HG02642 (cell line): ENCODE results near the gene PDGFD.
A peak's percentile ranks its signal among the peaks of the same experiment; 100 is the strongest.

Experiments used
- ATAC-seq: cut with Tn5 transposase; IDR thresholded peaks from one replicate; pipeline ENCODE4 v1.9.1; 2021; ENCODE audit warnings: mild to moderate bottlenecking; ENCODE audit not compliant: unreplicated experiment, poor library complexity

The PDGFD gene

DNA sequence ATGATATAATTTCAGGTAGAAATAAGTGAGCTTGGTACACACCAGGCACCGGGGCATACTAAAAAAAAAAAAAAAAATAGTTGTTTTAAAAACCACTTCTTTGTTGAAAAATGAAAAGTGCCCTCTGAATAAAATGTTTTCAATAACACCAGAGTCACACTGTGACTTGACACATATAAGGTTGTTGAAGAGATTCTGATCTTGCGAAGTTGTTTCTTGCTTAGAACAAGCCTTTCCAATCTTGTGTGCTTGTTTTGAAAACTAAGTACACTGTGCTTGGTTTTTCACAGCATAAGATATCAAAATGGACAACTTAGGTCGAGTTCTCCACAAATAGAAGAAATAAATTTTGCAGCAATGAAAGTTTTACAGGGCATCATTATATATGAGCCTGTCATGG is 17.0 kb downstream of the PDGFD start:
- ATAC-seq: no peak

DNA sequence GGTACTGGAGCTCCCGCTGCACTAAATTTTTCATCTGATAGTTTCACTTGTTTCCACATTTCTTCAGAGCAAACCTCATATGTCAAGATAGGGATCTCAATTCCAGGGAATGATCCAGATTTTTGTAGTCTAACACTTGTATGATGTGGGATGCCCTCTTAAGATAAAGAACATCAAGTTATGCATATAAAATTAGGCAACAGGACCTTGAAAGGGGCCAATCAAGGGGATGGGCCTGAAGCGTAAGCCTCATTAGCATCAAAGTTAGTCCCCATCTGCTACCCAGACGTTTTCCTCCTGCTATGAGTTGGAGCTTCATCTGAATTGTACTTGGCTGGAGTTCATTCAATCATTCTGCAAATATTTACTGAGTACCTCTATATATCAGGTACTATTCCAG is 17.5 kb downstream of the PDGFD start:
- no peak for ATAC-seq

GRCh38 chr11:104145062-104145461 is 18.9 kb downstream of the PDGFD start:
- no peak for ATAC-seq

DNA sequence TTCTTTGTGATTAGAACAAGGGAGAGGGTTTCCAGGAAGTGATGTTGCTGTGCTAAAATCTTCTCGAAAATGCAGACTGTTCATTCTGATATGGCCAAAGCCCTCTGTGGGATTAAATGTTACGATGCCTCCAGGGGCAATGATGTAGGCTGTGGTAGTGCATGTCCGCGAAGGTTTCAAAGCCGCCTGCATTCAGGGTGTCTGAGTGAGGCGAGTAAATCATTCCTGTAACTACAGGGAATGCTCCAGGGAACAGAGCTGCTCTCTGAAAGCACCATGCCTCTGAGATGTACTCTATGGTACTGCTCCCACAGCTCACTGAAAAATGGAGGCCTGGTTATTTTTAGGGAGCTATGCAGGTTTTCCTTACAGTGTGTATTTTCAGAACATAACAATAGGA is 21.2 kb downstream of the PDGFD start:
- no peak for ATAC-seq

DNA sequence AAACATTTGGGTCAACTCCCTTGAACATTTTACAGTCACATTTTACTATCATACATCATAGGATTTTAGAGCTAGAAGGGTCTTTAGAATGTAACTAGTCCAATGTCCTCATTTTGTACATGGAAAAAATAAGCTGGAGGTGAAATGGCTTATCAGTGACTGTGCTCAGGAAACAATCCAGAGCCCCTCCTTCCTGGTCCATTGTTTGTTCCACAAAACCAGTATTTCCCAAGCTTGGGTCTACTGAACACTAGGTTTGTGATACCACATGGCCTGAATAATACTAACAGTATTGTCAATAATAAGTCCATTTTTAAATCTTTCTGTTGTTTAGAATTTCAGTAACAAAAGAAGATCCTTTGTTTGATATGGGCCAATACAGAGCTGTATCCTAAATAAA is 27.1 kb downstream of the PDGFD start:
- ATAC-seq: no peak

DNA sequence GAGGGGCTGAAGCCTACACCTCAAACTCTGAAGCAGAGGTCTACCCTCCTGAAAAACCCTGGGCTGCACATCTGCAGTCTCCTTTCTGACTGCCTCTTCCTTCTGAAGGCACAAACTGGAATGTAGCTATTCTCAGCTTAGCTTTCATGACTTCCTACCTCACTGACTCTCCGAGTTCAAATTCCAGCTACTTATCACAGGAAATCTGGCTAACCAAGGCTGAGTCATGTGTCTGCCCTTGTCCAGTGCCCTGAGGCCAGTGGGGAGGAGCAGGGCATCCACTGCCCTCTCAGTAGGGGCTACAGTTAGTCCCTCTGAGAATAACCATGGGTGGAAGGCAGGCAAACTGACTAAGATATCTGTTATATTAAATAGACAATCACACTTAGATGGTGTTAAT is 29.2 kb downstream of the PDGFD start:
- no peak for ATAC-seq

DNA sequence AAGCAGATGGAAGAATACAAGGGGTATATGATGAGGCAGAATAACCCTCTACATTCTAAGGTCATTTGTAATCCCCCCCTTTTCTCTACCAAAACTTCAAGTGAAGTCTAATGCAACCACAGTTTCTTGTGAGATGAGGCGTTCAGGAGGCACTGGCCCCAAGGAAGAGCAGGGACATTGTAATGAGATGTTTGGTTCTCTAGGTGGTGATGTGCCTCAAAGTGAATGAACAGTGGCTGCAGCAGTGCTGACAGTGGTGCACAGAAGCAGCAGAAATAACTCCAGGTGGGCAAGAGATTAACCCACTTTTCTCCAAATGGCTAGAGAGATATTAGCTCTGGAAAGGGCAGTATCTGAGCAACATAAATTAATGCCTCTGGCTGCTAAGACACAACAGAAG is 33.8 kb downstream of the PDGFD start:
- no peak for ATAC-seq

DNA sequence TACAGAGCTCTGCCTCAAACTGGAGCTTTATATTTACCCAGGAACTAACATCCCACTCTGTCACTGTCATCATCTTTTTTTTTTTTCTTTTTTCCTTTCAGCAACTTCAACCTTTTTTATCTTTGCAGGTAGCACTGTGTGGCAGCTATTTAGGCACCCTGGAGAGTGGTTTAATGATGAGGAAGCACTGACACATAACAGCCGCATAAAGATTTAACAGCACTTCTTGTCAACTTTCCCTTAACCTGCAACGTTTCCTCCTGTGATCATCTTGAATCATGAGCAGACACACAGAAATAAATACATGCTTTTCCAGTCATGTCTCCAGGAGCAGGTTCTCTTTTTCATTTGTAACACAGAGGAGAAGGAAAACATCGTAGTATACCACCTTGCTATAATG is 34.8 kb downstream of the PDGFD start:
- no peak for ATAC-seq

GRCh38 chr11:104127828-104128227 is 36.1 kb downstream of the PDGFD start:
- ATAC-seq: no peak

DNA sequence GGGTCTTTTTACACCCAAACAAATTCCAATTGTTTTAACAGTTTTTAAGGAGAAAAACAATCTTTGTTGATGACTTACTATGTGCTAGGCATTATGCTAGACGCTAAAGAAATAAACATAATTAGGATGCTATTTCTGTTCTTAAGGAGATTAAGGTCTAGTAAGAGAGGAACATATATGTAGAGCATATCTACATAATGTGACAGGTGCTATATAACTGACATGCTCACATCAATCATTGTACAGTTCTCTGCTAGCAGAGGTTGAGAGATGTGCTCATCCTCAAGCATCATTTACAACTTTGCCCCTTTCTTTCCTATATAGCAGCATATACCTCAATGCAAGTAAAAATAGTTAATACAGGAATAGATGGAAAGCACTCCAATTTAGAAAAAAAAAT is 37.5 kb downstream of the PDGFD start:
- ATAC-seq: no peak

- peak; percentile 65 for ATAC-seq
These were observed 39.0 kb downstream of the PDGFD start for GRCh38 chr11:104124979-104125378.

DNA sequence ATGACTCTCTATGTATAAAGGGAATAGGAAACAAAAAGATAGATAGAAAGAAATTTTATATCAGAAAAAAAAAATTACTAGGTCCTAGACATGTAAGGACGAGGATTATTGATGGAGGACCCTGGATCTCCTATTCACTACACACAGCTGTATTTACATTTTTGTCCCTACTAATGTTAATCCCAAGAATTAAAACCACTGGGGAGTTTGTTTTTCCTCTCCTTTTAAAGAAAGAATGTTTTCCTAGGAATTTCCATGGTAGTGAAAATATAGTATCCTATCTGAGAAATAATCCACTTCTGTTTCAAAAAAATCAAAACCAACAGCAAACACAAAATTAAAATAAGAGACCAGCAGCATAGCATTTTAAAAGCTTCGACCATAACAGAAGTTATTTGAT is 41.1 kb downstream of the PDGFD start:
- ATAC-seq: no peak

GRCh38 chr11:104122011-104122635 is 41.8 kb downstream of the PDGFD start:
- ATAC-seq: no peak

GRCh38 chr11:104120493-104121137 is 43.3 kb downstream of the PDGFD start:
- ATAC-seq: no peak

- no peak for ATAC-seq
These were observed 45.7 kb downstream of the PDGFD start for GRCh38 chr11:104118105-104118744.

DNA sequence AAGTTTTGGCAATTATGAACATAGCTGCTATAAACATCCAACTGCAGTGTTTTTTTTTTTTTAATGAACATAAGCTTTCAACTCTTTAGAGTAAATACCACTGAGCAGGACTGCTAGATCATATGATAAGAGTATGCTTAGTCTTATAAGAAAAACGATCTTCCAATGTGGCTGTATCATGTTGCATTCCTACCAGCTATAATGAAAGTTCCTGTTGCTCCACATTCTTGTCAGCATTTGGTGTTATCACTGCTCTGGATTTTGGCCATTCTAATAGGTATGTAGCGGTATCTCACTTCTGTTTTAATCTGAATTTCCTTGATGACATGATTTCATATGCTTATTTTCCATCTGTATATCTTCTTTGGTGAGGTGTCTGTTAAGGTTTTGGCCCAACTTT is 50.4 kb downstream of the PDGFD start:
- no peak for ATAC-seq

- ATAC-seq: no peak
These were observed 57.7 kb downstream of the PDGFD start for GRCh38 chr11:104106136-104106754.

DNA sequence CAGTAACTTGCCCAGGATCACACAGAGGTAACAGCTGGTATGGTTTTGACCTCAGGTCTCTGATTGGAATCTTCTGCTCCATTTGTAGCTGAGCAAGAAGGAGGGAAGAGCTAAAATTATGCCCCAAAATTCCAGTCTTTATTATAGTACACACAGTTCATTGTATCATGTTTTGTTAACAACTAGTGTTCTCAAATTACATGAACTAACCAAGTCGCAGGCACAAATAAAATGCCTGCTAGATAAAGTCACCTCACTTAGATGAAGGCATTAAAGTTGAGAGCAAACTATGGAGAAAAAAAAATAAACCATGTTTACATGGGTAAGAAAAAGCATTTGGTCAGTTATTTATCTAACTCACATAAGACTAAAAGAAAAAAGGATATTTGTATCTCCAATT is 58.8 kb downstream of the PDGFD start:
- no peak for ATAC-seq

DNA sequence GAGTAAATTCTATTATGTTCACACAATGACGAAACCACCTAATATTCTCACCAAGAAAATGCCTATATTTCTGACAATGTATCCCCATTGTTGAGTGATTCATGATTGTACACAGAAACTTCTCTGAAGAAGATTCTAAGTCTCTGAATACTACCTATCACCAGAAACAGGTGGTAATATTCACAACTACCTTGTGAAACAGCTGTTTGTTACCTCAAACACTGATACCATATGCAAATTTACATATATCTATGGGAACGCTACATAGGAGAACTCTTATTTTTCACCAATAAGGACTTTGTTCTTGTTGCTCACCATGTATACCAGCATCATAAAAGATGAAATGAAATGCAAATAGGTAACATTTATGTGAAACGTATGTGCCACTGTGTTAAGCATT is 59.3 kb downstream of the PDGFD start:
- no peak for ATAC-seq

DNA sequence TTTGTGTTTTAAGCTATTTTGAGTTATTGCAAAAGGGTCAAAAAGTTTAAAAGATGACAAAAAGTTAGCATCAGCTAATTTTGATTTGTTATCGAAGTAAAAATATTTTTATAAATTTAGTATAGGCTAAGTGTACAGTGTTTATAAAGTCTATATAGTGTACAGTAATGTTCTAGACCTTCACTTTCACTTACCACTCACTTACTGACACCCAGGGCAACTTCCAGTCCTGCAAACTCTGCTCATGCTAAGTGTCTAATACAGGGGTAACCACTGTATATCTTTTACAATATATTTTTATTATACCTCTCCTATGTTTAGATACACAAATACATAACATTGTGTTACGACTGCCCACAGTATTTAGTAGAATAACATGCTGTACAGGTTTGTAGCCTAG is 59.7 kb downstream of the PDGFD start:
- no peak for ATAC-seq

- no peak for ATAC-seq
These were observed 65.4 kb downstream of the PDGFD start for GRCh38 chr11:104098555-104098954.

DNA sequence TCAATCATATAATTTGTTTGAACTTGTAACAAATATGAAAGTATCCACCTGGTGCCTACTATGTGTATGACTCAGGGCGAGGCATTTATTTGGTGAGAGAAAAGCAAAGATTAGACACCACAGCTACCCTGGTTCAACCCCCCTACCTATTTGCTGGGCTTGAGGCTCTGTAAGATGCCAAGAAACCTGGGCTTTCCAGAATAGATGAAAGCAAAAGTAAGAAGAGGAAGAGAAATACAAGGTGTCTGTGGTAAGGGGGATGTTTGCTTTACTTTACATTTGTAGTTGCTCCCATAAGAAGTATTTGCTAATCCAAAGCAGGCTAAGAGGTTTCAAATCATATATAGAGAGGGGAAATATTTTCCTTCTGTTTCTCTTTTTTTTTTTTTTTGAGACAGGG is 65.8 kb downstream of the PDGFD start:
- peak; percentile 47 for ATAC-seq
